HG02571 (cell line): Measurements from ENCODE around the gene ZNF319.

Experiments used
- ATAC-seq: cut with Tn5 transposase; IDR thresholded peaks from one replicate; pipeline ENCODE4 v1.9.1; 2021; ENCODE audit warnings: mild to moderate bottlenecking, moderate library complexity; ENCODE audit not compliant: unreplicated experiment

The ZNF319 gene

GRCh38 chr16:58037365-58038057 is 37.0 kb upstream of the ZNF319 start:
- no peak for ATAC-seq

GRCh38 chr16:58036943-58037342 is 36.5 kb upstream of the ZNF319 start:
- no peak for ATAC-seq

GRCh38 chr16:58035356-58036170 is 35.1 kb upstream of the ZNF319 start:
- ATAC-seq = no peak

GRCh38 chr16:58034774-58035173 is 34.3 kb upstream of the ZNF319 start:
- ATAC-seq = no peak

- ATAC-seq = no peak
Measured at GRCh38 chr16:58034128-58034685, 33.7 kb upstream of the ZNF319 start.

- ATAC-seq = no peak
Measured at GRCh38 chr16:58032710-58033293, 32.3 kb upstream of the ZNF319 start.

GRCh38 chr16:58031016-58031800 is 30.7 kb upstream of the ZNF319 start:
- no peak for ATAC-seq

GRCh38 chr16:58030136-58030840 is 29.8 kb upstream of the ZNF319 start:
- no peak for ATAC-seq

GRCh38 chr16:58029410-58029809 is 28.9 kb upstream of the ZNF319 start:
- no peak for ATAC-seq

GRCh38 chr16:58028541-58029070 is 28.1 kb upstream of the ZNF319 start:
- ATAC-seq = no peak

GRCh38 chr16:58027916-58028455 is 27.5 kb upstream of the ZNF319 start:
- no peak for ATAC-seq

- ATAC-seq = no peak
Measured at GRCh38 chr16:58027161-58027915, 26.9 kb upstream of the ZNF319 start.

- ATAC-seq = no peak
Measured at GRCh38 chr16:58026705-58027160, 26.3 kb upstream of the ZNF319 start.

- no peak for ATAC-seq
Measured at GRCh38 chr16:58026139-58026704, 25.8 kb upstream of the ZNF319 start.

- ATAC-seq = no peak
Measured at GRCh38 chr16:58025351-58026138, 25.1 kb upstream of the ZNF319 start, which contains the start of gene MMP15. MMP15 (plus strand) TSS chr16:58025754; CDS start chr16:58026351, 597 bp downstream.

GRCh38 chr16:58024486-58025350 is 24.2 kb upstream of the ZNF319 start:
- ATAC-seq = no peak
